IPS-18c (cell line): ENCODE results near the gene ATXN2.
"Not testable (repeated sequence)": the region's sequence is repeated elsewhere in the genome, so short reads cannot be mapped to it uniquely, and the experiment has no call there.

Experiments used
- H3K4me3 ChIP-seq: 2 replicates; pipeline ENCODE4 v1.7.0; 2013; ENCODE audit warnings: low read depth, mild to moderate bottlenecking, low read length, moderate library complexity; ENCODE audit not compliant: insufficient read depth
- H3K9me3 ChIP-seq: one replicate; pipeline ENCODE4 v1.6.1; 2013; ENCODE audit warnings: mild to moderate bottlenecking, low read length, moderate library complexity; ENCODE audit not compliant: control insufficient read depth, insufficient read depth

Gene ATXN2

GRCh38 chr12:111546758-111547383 lies 52.2 kb downstream of the ATXN2 start:
- Histone ChIP-seq H3K9me3 (no peaks in the 10 kb centered on the region), H3K4me3 (no peak overlapping the region)

GRCh38 chr12:111546171-111546570 lies 52.9 kb downstream of the ATXN2 start:
- H3K9me3 ChIP-seq, result no peaks in the 10 kb centered on the region
- H3K4me3 ChIP-seq, result no peak overlapping the region

GRCh38 chr12:111544032-111544431 lies 55.1 kb downstream of the ATXN2 start:
- no peaks in the 10 kb centered on the region for H3K9me3 ChIP-seq

GRCh38 chr12:111532751-111533150 lies 66.4 kb downstream of the ATXN2 start:
- Histone ChIP-seq H3K9me3 (no peaks in the 10 kb centered on the region), H3K4me3 (no peak overlapping the region)

More at GRCh38 chr12:111544032-111544431, 55.1 kb downstream of the ATXN2 start:
- no peak overlapping the region for H3K4me3 ChIP-seq

- Histone ChIP-seq H3K4me3 (no peak overlapping the region), H3K9me3 (peaks cover 2% of the 10 kb centered on the region)
These were observed 69.4 kb downstream of the ATXN2 start for GRCh38 chr12:111529424-111530368.

GRCh38 chr12:111523587-111524167 lies 75.4 kb downstream of the ATXN2 start:
- Histone ChIP-seq H3K4me3 (no peak overlapping the region), H3K9me3 (peaks cover 2% of the 10 kb centered on the region)

GRCh38 chr12:111521801-111522200 lies 77.3 kb downstream of the ATXN2 start:
- no peak overlapping the region for H3K4me3 ChIP-seq
- no peaks in the 10 kb centered on the region for H3K9me3 ChIP-seq

- Histone ChIP-seq H3K4me3 (no peak overlapping the region), H3K9me3 (no peaks in the 10 kb centered on the region)
These were observed 79.2 kb downstream of the ATXN2 start for GRCh38 chr12:111519937-111520336.

GRCh38 chr12:111519083-111519482 lies 80.0 kb downstream of the ATXN2 start:
- no peak overlapping the region for H3K4me3 ChIP-seq

GRCh38 chr12:111507719-111508118 lies 91.4 kb downstream of the ATXN2 start:
- H3K4me3 ChIP-seq, H3K9me3 ChIP-seq: not testable (repeated sequence)

More at GRCh38 chr12:111519083-111519482, 80.0 kb downstream of the ATXN2 start:
- H3K9me3 ChIP-seq, result no peaks in the 10 kb centered on the region

- H3K4me3 ChIP-seq, H3K9me3 ChIP-seq: not testable (repeated sequence)
These were observed 91.9 kb downstream of the ATXN2 start for GRCh38 chr12:111507258-111507657.

- H3K4me3 ChIP-seq, result no peak overlapping the region
- H3K9me3 ChIP-seq, result no peaks in the 10 kb centered on the region
These were observed 92.9 kb downstream of the ATXN2 start for GRCh38 chr12:111506260-111506659.

- H3K4me3 ChIP-seq, result no peak overlapping the region
- no peaks in the 10 kb centered on the region for H3K9me3 ChIP-seq
These were observed 93.5 kb downstream of the ATXN2 start for GRCh38 chr12:111505601-111506036.

- Histone ChIP-seq H3K4me3 (no peak overlapping the region), H3K9me3 (no peaks in the 10 kb centered on the region)
These were observed 96.0 kb downstream of the ATXN2 start for GRCh38 chr12:111503116-111503515.

- Histone ChIP-seq H3K4me3 (no peak overlapping the region), H3K9me3 (no peaks in the 10 kb centered on the region)
These were observed 104.4 kb downstream of the ATXN2 start for GRCh38 chr12:111494676-111495075.

GRCh38 chr12:111492979-111493378 lies 106.1 kb downstream of the ATXN2 start:
- not testable (repeated sequence) for H3K4me3 ChIP-seq

GRCh38 chr12:111488798-111489197 lies 110.3 kb downstream of the ATXN2 start:
- no peaks in the 10 kb centered on the region for H3K9me3 ChIP-seq
- no peak overlapping the region for H3K4me3 ChIP-seq

More at GRCh38 chr12:111492979-111493378, 106.1 kb downstream of the ATXN2 start:
- H3K9me3 ChIP-seq, result not testable (repeated sequence)

GRCh38 chr12:111488271-111488670 lies 110.8 kb downstream of the ATXN2 start:
- no peaks in the 10 kb centered on the region for H3K9me3 ChIP-seq
- H3K4me3 ChIP-seq, result no peak overlapping the region
